Measurements from ENCODE around the gene RTP2.

Gene RTP2, protein sequence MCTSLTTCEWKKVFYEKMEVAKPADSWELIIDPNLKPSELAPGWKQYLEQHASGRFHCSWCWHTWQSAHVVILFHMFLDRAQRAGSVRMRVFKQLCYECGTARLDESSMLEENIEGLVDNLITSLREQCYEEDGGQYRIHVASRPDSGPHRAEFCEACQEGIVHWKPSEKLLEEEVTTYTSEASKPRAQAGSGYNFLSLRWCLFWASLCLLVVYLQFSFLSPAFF

DNA sequence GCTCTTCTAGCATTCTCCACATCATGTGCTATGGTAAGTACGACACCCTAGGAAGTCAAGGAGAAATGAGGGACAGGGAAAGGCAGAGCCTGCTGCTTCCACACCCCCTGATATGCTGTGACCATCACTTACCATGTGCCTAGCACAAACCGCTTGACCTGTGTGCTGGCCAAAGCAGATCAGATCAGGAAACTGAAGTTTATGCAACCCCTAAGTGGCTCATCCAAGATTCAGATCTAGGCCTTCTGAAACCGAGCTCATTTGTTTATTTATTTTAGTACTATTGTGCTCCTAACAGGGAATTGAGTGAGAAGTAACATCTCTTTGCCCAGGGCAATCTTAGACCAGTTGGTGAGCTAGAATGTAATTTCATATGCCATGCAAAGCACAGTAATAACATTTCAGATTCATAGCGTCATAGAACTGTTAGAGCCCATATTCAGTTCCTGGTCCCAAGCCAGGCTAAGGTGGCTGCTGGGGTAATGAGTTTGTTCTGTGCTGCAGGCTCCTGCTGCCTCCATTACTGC is at the start of gene RTP2:
Gene RTP2 (minus strand): TSS at position 51 of the 527 bp plus-strand sequence. CDS start 429 bp downstream, outside the sequence.
- no peak for DNase-seq

DNA sequence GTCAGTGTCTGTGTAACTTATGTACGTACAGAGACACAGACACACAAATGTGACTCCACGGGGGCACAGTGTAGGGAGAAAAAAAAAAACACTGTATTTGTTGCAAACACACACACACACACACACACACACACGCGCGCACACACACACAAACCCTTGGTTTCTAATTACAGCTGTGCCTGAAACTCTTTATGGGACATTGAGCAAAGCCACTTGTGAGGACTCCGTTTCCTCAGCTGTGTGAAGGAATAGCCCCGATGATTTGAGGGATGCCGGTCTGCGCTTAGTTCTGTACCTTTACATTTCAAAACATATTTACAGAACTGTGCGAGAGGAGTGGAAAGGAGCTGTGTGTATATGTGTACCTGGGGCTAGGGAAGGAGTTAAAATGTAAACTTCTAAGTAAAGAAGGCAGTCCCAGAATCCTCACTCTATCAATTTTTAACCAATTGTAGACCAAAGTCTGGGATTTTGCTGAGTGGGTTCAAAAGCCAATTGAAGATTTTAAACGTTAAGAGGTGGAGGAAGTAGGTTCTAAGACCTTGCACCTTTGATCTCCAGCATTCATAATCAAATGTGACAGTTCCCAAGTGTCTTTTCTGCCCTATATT is 48.3 kb upstream of the RTP2 start:
- no peak for DNase-seq

DNA sequence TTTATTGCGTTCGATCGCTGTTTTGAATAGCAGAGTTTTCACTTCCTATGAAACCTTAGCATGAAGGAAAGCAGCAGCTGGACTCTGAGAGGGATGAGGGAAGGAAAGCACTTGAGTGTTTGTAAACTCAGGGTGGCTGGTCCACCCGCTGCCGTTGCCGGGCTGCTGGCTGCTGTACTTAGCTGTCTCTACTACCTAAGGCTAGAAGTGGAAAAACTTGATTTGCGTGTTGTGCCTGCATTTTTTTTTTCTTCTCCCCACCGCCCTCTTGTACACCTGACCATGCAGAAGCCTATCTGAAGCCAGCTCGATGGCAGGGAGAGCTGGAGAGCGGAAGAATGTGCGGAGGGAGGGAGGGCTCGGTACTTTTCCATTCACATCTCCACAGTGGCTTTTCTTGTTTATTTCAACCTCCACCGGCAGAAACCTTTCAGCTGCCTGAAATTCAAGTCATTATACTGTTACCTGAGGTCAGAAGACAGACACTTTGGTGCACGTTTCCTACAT is 47.7 kb upstream of the RTP2 start:
- no peak for DNase-seq

DNA sequence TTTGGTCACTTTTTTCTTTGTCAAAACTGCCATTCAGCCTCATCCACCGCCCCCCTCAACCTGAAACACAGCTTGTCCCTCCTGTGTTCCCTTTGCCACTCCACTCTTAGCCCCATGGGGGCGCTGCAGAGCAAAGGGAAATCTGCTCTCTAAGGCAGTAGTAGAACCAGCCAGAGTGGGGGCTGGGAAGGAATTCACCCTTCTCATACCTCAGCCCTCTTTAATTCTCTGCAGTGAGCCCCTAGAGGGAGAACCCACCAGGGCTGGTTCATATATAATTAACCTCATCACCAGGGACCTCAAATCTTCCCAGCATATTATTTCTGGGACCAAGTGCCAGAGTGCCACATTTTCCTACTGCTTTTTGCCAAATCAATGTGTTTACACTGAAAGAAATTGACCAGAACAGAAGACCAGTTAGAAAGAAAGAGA is 45.7 kb upstream of the RTP2 start:
- DNase-seq = peak; percentile 78 to 81

DNA sequence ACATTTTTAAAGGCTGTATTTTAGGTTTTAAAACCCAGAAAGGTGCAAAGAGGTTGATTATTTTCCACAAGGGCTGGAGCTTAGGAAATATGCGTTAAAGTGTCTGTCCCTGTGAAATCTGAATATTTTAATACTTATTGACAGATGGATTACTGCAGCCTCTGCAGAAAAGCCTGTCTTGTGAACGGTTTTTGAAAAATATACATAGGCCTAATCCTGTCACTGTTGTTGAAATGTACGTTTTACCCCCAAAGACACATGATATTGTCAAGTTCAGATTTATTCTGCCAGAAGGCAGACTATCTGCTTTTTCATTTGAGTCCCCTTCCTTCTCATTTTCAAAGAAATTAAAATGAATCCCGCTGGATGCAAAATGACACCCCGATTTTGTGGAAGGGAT is 45.1 kb upstream of the RTP2 start:
- DNase-seq = no peak

DNA sequence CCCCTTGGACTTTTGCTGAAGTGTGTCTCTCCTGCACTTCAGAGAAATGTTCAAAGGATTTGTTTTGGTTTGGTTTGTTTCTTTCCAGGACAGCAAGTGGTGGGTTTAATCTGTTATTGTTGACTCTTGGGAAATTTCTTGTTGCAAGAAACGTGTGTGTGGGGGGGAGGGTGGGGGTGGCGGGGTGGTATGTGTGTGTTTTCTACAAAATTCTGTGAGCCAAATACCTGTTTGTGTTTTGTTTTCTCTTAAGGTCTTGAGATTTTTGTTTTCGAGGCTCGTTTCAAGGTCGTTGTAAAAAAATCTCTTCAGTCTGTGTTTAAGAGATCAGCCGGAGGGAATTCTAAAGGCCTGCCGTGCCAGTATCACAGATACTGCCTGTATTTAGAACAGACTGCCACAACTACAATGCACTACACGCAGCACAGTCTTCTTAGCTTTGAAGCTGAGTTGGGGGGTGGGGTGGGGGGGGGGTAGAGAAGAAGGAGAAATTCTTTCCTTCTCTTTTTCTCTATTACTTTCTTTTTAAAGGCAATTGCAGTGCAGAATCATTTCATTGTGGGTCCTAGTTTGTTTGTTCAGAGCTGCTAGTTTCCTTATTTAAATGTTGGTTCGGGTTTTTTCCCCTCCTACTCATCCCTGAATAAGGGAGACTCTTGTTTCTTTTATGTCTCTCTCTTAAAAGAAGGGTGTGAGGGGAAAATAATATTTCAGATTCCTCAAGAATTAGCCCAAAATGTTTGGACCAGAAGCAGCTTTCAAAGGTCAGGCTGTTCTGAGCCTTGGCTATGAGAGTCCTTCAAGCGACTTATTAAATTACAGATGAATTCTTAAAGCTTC is 44.3 kb upstream of the RTP2 start:
- peak; percentile 24 to 56 for DNase-seq

DNA sequence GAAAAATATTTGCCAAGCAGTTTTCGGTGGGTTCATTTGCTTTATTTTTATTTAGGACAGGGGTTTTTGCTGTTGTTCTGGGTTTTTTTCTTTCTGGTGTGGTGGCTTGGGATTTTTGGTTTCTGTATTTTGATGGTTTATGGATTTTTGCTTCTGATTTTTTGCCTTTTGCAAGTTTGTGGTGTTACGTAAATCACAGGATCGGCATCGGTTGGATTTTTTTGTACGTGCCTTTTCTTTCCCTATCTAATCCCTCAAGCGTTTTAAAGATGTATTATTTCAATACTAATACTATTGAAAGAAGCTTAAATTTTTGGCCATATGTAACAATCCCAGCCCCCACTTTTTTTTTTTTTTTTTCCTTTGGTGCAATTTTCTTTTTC is 43.7 kb upstream of the RTP2 start:
- peak in 1 of 2 donors; percentile 47 for DNase-seq

DNA sequence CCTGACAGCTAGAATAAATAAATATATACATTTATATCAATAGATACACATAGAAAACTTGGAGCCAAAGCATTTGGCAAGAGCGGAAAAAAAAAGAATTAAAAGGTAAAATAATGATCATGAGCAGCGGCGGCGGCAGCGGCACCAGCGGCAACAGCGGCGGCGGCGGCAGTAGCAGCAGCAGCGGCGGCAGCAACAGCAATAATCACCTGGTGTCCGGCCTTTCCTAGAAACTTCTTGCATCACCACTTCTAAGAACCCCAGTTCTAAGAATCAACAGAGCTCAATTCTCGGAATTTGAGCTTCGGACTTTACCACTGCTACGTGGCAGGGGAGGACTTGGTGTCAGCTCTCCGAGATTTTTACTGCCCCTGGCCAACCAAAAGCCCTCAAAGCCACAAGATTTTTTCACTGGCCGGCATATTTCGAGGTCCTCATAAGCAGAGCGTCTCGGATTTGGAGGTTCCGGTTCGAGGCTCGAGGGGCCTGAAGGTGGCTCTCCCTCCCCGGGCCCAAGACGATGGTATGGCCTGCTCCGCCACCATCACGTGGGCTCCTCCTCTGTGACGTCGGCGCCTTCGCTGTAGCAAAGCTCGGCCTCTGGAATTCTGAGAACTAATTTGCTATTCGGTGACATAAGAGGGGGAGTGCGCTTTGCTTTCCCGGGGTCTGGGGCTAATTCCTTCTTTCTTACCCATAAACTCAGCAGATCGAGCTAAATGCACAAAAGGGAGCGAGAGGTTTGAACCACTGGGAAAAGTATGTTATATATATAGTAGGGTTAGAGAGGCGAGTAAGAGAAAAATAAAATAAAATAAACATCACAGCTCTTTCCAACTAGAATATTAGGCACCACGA is 43.1 kb upstream of the RTP2 start, which contains the start of gene BCL6:
Gene BCL6 (minus strand): TSS at position 268 of the 858 bp plus-strand sequence. CDS start 11,775 bp downstream, outside the sequence.
- peak; percentile 96 to 98 for DNase-seq

DNA sequence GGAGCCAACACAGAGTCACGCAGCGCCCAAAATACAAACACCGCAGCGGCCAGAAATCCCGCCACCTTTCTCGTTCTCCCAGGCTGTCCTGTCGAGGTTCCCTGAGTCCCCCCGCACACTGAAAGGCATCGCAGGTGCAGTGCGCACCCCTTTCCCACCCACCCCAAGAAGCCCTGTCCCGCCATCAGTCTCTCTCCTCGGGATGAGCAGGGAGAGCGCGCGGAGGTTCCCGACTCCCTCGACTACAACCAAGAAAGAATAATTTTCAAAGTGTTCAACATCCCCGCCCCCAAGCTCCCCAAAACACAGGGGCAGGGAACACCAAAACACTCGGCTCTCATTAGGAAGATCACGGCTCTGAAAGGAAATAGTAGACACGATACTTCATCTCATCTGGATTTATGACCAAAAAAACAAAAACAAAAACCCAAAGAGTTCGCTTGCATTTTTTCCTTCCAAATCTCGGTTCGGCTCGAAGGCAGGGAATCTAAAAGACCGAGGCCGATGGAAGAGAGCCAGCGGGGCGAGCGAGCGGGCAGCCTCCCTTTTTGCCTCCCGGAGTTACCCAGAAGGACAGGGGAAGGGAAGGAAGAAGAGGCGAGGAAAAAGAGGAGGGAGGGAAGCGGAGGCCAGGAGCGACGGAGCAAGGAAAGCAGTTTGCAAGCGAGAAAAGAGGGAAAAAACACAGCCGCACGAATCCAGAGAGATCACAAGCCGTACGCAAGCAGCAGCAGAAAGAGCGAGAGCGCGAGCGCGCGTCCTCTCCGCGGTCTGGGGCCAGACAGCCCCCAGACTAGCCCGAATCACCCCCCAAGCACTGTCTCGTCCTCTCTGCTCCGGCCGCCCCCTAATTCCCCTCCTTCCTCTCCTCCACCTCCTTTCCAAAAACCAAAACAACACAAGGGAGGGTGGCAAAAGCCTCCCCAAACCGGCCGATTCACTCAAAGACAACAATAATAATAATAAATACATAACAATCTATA is 42.1 kb upstream of the RTP2 start:
- DNase-seq = peak; percentile 53 to 64

DNA sequence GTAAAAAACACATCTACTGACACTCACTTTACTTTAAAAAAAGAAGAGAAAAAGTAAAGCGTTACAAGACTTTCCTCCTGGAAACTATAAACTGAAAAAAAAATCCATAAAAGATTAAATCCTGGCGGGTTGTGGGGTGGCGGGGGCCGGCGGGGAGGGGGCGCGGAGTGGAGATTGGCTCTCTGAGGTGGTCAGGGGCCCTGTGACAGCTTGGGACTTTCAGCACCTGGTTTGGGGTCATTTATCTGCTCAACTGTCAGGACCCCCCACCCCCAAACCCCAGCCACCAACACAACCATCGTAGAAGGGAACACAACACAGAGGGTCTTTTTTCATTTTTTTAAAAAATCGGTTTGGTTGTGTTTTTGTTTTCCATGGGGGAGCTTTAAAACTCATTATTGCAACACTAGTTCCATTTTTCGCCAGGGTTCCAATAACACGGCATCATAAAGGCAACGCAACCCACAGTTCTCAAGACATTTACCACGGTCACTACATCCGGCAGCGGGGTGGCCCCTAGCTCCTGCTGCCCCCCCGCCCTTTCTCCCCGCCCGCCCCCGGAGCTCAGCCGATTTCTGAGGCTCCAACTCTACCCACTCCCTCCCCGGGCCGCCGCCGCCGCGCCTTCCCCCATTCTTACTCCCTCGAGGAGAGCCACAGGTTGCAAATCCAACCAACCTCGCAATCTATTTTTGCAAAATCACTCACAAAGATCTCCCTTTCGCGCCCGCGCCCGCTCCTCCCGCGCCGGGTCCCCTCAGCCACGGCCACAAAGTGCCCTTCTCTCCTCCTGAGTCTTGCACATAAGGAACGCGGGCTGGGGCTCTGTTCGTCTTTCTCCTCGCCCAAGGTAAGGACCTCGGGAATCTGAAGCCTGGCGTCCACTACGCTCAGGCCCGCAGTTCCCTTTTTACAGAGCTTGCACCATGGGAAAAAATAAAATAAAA is 41.1 kb upstream of the RTP2 start:
- peak in 1 of 2 donors; percentile 23 for DNase-seq

DNA sequence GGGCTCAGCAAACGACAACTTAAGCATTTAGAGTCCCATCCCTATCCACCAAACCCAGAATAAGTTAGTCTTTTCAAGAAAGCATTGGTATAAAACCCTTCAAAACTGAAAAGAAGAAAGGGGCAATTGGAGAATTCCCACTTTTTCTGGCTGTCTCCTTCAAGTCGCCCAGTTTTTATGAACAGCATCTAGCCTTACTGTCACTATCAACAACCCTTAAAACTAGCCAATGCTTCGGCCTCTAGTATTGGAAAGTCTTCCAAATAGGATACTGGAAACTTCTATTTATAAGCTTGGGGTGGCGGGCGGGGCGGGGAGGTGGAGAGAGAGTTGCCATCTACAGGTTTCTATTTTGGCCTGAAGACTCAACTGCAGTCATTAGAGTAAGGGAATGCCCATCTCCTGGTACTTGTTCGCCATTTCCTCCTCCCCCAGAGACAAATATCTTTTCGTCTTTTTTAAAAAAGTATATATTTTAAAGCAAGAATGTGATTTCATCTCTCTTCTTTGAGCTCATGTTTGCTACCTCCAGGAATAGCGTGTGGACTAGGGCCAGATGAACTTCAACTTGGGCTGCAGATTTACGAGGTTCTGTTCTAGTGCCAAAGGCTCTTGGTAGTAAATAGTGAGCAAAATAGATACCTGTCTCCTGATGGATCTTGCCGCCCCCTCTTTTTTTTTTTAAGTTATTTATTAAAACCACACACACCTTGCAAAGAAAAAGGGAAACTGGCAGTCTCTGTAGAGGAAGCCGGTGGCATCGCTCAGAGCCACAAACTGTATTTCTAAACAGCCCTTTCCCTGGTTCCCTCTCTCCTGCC is 40.2 kb upstream of the RTP2 start:
- peak in 1 of 2 donors; percentile 51 for DNase-seq

DNA sequence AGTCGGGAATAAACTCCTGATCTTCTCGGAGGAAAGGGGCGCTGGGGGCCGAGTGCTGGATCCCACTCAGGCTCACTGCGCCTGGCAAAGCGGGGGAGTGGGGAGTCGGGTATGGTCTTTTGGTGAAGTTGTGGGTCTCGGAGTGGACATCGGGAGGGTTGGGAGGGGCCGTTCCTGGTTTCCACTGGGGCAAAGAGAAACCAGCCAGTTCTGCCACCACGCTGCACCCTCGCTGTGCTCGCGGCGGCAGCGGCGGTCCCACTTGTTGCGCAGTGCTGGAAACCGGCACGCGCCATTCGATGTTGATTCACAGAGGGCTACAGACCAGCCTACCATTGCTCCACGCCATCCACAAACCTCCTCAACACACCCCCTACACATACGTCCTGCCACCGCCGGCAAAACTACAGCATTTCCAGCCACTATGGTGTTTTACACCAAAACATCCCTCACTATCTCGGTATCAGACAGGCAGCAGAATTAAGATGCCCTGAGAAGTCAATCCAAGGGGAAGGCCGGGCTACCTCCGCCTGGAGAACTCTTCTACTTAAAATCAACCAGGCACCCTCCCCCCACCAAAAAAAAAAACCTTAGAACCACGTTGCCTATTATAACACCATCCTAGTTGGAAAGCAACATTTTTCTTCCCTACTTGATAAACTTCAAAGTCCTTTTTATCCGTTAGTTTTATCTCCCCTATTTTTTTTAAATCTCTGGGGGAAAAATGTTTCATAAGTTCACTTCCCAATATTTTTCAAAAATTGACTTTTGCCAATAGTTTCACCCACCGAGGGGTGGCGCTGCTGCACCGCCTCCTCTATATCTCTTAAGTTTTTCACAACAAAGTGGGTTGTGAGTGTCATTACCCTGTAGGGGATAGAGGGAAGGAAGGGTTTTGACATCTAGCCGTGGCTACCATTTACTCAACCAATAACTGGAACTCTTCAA is 39.3 kb upstream of the RTP2 start:
- DNase-seq = peak; percentile 60 to 64

DNA sequence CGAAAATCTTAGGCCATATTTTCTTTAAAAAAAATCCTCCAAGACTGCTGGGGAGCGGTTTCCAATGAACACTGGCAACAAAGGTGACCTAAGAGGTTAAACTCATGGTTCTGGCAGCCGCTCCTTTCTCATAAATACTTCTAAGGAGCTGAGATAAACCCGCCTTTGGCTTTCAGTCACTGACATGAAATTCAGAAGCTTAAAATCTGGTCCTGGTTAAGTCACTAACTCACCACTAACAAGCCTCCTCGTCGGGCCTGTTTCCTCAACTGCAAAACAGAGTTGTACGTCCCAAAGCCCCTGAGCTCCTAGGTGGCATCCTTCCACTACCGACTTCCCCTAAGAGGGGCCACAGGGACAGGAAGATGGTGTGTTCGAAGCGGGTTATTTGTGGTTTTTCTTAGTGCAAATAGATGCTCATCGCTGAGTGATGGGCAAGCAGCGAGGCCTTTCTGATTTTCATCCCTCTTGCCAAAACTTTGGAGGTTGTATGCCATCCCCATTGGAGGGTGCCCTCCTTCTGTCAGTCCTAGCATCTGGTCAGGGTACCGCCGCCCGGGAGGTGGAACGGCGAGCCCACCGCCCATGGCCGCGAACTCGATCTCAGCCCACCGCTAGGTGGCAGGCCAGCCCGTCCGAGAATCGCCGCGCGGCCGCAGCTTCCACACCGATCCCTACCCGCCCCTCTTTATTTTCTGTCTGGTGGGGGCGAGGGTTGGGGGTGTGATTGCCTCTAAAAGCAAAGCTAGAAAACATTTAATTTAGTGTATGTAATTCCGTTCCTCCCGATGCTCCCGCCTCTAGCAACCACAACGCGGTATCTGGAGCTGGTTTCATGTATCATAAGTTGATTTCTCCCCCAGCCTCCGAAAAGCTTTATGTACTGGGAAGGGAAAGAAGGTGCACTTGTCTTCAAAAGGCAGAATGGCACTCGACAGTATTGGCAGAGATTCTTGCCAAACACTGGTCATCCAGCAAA is 38.4 kb upstream of the RTP2 start:
- peak; percentile 59 for DNase-seq

DNA sequence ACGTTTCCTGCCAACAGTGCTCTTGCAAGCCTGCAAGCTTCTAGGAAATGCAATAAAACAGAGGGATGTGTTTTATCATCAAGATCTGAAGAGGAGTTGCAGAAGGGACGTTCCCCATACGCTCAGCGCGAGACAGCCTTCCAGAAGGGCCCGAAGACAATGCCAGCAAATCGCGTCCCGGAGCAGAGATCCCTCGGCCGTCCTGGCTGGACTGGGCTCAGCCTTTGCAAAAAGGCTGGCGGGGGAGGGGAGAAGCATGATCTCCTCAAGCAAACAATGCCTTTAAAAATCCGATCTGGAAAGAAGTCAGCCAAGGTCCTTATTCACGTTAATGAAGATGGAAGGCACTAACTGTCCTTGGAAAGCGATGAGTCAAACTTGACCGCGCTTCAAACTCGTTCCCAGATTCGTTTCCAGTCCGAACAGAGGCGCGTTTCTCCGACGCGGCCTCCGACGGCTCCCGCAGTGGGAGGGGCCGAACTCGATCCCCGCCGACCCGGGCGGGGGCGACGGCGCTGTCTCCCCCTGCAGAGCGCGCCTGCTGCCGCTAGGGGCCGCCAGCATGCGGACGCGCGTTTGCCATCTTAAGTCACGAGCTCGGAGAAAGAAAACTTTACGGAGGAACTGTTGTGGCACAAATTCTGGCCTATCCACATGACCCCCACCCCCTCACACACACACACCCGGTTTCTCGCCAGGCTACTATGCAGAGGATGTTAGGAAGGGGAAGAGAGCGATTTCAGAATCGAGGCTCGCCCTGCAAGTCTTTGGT is 37.4 kb upstream of the RTP2 start:
- peak; percentile 78 to 83 for DNase-seq

DNA sequence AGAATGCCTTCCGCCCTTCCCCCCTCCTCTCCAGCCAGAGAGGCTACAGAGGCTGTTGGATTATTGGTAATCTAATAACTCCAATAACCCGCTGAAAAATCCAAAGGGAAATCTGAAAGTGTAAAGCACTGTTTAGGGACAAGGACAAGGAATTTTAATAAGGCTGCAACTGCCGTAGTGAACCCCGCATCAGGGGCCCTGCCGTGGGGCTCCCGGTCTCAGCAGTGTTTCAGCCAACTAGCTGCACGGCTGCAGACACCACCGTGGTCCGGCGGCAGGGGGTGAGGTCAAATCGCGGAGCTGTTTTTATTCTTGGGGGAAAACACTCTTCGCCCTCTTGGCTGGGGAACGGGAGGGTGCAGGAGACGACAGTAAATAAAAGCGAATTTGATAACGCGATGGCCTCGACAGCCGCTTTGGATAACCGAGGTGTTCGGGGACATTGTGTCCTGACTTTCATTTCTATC is 36.8 kb upstream of the RTP2 start:
- no peak for DNase-seq
